Cerebellar cortex (tissue), 1 donor: Measurements from ENCODE around the gene F12.

ENCODE experiments used
- DNase-seq: peaks from one replicate; pipeline ENCODE4 v3.0.0-alpha.2; 2015; ENCODE audit warnings: low spot score

The F12 gene

DNA sequence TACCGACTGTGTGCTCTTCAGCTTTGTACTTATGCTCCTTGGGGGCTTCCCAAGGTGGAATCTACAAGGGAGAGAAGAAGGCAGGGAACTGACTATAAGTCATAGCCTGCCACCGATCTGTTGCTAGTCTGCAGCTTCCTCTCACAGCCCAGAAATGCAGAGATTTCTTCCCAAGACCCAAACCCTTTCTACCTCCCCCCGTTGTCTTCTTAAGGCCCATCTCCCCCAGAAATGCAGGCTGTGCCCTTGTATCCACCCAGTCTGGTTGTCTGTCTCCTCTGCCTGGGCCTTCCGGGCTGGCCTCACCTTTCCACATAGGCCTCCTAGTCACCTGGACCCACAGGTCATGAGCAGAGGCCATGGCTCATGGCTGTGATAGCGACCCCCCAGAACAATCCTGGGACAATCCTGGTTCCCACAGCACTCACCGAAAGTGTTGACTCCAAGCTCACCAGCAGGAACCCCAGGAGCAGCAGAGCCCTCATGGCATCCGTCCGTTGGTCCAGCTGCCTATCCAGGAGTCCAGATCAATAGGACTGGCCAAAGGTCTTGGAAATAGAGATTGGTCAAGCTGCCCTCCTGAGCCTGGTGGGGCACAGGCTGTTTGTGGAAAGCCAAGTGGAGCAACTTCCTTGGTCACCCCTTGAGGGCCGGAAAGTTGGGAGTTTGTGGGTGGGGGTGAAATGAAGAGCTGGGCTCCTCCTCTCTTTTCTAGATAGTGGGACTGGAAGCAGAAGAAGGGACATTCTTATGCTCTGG, at the start of gene F12:
Gene F12, minus strand, starts transcription at position 522 of the 759 bp plus-strand sequence. Its CDS starts 37 bp downstream, at position 485.
- no peak for DNase-seq

DNA sequence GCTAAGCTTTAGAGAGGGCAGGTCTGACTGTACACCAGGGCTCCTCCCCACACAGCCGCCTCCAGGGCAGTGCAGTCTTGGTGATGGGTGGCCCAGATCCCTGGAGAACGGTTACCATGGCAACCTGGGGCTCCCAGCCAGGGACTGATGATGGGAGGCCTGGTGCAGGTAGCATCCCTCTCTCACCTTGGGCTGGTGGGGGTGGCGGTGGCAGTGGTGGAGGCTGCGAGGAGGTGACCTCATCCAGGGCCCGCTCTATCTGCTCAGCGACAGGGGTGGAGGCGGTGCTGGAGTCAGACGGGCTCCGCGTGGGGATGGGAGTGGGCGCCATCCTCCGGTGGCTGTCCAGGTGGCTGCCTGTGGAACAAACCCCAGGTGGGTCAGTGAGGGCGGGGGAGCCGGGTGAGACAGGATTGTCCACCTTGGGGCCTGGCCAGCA, 49.6 kb upstream of the F12 start:
- peak; percentile 75 for DNase-seq

DNA sequence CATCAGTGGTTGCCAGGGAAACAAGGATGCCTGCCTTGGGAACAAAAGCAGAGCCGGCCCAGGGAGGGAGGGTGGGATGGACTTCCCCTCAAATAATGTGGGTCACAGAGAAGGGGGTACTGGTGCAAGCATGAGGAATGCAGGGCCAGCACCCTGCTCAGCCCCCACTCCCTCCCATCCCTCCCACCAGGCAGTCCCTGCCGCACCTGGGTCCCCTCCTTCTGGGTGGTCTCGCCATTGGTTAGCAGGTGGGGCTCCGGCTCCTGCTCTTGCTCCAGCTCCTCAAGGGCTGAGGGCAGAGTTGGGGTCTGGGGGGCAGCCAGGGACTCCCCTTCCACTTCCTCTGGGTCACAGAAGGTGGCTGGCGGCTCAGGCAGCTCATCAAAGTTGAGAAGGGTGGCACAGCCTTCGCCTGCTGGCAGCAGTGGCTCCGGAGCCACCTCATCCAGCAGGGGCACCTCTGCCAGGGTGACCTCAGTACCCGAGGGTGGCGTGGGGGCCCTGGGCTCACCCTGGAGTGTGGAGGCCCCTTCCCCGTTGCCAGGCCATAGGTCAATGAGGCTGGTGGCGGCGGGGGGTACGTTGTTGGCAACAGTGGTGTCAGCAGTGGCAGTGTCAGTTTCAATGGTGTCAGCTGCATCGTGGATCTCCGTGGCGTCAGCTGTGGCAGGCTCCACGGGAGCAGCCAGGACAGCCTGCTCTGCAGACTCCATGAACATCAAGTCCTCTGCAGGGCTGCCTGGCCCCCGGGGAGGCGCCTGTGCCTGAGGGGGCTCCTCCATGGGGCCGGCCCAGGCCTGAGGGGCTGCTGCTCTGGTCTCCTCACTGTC, 48.7 kb upstream of the F12 start:
- no peak for DNase-seq

- DNase-seq = peak; percentile 100
These were observed 47.9 kb upstream of the F12 start for GRCh38 chr5:177456976-177457851.

- no peak for DNase-seq
These were observed 47.2 kb upstream of the F12 start for GRCh38 chr5:177456591-177456964.

GRCh38 chr5:177455661-177456590, 46.6 kb upstream of the F12 start:
- DNase-seq = peak; percentile 92

DNA sequence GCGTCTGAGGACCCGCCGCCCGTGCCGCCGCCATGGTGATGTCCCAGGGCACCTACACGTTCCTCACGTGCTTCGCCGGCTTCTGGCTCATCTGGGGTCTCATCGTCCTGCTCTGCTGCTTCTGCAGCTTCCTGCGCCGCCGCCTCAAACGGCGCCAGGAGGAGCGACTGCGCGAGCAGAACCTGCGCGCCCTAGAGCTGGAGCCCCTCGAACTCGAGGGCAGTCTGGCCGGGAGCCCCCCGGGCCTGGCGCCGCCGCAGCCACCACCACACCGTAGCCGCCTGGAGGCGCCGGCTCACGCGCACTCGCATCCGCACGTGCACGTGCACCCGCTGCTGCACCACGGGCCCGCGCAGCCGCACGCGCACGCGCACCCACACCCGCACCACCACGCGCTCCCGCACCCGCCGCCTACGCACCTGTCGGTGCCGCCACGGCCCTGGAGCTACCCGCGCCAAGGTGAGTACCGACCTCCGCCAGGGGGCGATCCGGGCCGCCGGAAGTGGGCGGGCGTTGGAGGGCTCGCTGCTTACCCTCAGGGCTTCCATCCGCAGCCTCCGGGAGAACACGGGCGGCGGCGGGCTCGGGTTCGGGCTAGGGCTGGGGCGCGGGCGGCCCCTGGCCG, 45.8 kb upstream of the F12 start:
- DNase-seq = peak; percentile 83

GRCh38 chr5:177454397-177455035, 45.2 kb upstream of the F12 start:
- peak; percentile 82 for DNase-seq

DNA sequence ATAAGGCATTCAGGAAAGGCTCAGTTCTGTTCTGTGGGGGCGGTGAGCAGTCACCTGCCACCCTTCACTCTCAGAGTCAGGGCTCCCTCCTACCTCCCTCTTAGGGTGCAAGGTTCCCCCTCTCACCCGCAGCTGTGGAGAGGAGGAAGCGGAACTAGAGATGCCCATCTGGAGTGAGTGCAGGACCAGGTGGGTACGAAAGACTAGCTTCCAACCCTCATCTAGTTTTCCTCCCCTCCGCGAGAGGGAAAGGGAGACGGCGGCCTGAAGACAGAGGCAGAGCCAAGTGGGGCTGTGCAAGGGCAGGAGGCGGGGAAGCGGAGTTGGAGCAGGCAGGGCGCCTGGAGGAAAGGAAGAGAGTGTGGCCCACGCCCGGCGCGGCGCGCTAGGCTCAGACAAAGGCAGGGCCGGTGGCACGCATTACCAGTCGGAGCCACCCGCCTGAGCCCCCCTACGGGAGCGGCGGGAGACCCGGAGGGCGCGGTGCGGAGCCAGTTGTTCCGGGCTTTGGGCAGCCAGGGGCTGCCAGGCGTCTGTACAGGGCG, 44.6 kb upstream of the F12 start:
- no peak for DNase-seq

- no peak for DNase-seq
These were observed 43.6 kb upstream of the F12 start for GRCh38 chr5:177452688-177453638.

DNA sequence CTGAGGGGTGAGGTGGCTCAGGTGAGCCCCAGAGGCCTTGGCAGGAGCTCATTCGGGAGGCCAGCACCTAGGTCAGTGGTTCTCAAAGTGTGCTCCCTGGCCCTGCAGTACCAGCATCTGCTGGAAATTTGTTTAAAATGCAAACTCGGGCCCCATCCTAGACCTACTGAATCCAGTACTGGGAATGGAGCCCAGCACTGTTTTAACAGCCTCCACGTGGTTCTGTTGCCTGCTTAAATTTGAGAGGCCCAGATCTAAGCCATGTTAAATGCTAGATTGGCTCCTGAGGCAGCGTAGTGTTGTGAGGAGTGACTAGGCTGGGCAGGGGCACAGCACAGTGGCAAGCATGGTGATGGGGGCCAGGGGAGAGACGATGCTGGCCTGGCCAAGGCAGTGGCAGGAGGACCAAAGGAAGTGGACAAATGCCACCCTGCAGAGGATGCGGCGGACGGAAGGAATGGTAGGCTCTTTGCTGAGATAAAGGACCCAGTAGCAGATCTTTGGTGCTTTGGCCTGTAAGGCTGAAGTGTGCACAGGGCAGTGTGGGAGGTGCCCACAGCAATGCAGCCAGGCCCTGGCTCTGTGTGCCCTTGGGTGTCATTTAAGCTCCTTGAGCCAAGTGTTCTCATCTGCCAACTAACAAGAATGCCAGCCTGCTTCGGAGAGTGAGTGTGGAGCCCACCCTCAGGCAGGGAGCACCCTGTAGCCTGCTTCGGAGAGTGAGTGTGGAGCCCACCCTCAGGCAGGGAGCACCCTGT, 41.5 kb upstream of the F12 start:
- DNase-seq = no peak

DNA sequence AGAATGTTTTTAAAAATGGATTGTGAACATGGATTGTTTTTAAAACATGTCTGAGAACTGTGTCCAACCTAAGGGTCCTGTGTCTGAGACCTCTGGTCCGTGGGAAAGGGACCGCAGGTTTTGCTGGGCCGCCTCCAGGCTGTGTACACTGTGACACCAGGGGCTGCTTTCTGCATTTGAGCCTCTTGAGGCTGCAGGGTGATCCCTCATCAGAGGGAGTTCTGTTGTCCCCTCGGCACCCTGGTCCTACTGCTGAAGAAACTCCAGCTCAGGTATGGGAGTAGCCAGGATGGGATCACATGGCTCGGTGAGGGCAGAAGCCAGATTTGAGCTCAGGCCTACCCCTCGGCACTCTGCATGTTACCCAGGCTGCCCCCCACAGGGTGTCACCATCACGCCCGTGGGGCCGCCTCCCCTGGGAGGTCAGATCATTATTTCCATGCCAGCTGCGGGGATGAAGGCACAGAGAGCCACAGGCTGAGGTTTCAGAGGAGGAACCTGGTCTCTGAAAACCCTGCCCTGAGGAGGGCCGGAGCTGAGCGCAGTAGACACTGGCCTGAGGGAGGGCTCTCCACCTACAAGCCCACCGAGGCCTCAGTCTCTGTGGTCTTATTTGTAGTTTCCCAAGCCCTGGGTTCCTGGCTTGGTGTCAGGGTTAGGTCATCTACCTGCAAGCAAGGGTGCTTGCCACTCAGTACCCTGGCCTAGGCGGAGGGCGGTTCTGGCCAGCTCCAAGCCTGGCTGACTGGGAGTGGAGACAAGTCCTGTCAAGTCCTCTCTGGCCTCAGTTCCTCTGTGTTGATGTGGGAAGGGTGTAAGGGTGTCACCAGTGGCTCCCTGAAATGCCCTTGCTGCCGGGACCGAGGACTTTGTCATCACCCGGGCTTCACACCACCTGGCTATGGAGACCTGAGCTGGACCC, 40.0 kb upstream of the F12 start:
- DNase-seq = no peak

GRCh38 chr5:177448244-177448950, 39.0 kb upstream of the F12 start:
- no peak for DNase-seq

- DNase-seq = no peak
These were observed 38.4 kb upstream of the F12 start for GRCh38 chr5:177447611-177448243.

DNA sequence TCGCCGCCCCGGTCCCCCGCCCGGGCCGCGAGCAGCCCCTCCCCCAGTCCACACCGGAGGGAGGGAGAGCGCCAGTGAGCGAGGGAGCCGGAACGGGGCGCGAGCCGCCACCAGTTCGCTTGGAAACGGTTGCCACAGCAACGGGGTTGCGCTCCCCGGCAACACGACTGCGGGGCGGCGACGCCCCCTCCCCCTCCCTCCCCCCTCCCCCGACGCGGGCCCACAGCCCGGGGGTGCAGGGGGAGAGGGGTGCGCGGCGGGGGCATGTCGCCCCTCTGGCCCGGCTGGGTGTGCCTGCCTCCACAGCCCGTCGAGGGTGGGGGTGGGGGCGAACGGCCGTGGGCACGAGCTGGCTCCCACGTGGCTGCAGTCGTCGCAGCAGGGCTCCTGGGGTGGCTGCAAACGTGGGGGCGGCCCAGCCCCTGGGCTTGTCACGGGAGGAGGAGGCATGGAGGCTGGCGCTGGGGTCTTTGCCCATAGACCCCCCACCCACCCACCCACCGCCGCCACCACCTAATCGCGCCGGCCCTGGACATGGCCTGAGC, 37.8 kb upstream of the F12 start:
- DNase-seq = no peak
